ENCODE measurements around the gene VPS29.
"Not testable (repeated sequence)": the region's sequence is repeated elsewhere in the genome, so short reads cannot be mapped to it uniquely, and the experiment has no call there.

- TF ChIP-seq CTCF (IDR thresholded peaks at IDR 0.05; ENCODE audit: insufficient read depth, low read length); REST (IDR thresholded peaks at IDR 0.05; ENCODE audit: insufficient replicate concordance, low read depth); POLR2AphosphoS5 (IDR thresholded peaks at IDR 0.05; ENCODE audit: low read depth): not testable (repeated sequence)
These were observed 19.2 kb upstream of the VPS29 start for GRCh38 chr12:110520876-110521712.
